Caki2 (cell line): Measurements from ENCODE around the gene SMAGP. TPM values are rescaled to one million over a fixed set of nuclear protein-coding genes. Genes with fewer than 3 reads are reported as not detected.
"Not testable (repeated sequence)": the region's sequence is repeated elsewhere in the genome, so short reads cannot be mapped to it uniquely, and the experiment has no call there.

ENCODE experiments used
- DNase-seq: peaks from one replicate; pipeline ENCODE4 v3.0.0-alpha.2; 2015; ENCODE audit warnings: low read depth
- in situ Hi-C: cut with HindIII; loops from 2 replicates; pipeline ENCODE4 v1.10.0; 2016; ENCODE audit warnings: low sequenced_read_pairs, low pct_unique_long_range_greater_than_20kb, mixed read lengths
- total RNA-seq: library from RNA; depleted of rRNA; stranded (reverse); fragments of >200 nt; shearing (Covaris generic); gene quantifications from 2 replicates; pipeline ENCODE4 v1.2.3, GENCODE V29; 2014; ENCODE audit warnings: low replicate concordance; rRNA removed

The SMAGP gene
- total RNA-seq, result 0.43 and 2.0 TPM in 2 replicates

- in situ Hi-C loops, result no loop called here
- peak; percentile 59 for DNase-seq
Measured at GRCh38 chr12:51270067-51270950, at the start of gene SMAGP. Gene SMAGP (minus strand): TSS chr12:51270415. CDS start chr12:51269278, 1,137 bp downstream.

GRCh38 chr12:51318846-51319599 lies 48.8 kb upstream of the SMAGP start:
- in situ Hi-C loops, result no loop called here
- DNase-seq, result no peak

GRCh38 chr12:51318057-51318806 lies 48.0 kb upstream of the SMAGP start:
- in situ Hi-C loops, result not testable (repeated sequence)
- DNase-seq, result peak; percentile 32

GRCh38 chr12:51311389-51311788 lies 41.2 kb upstream of the SMAGP start:
- in situ Hi-C loops, result no loop called here
- no peak for DNase-seq

GRCh38 chr12:51307655-51308593 lies 37.7 kb upstream of the SMAGP start:
- in situ Hi-C loops, result no loop called here
- DNase-seq, result peak; percentile 83

- in situ Hi-C loops, result no loop called here
- no peak for DNase-seq
Measured at GRCh38 chr12:51306507-51306906, 36.3 kb upstream of the SMAGP start.

- DNase-seq, in situ Hi-C loops: not testable (repeated sequence)
Measured at GRCh38 chr12:51300768-51301167, 30.6 kb upstream of the SMAGP start.

GRCh38 chr12:51295651-51296050 lies 25.4 kb upstream of the SMAGP start:
- in situ Hi-C loops, result no loop called here

GRCh38 chr12:51294097-51294496 lies 23.9 kb upstream of the SMAGP start:
- DNase-seq, in situ Hi-C loops: not testable (repeated sequence)

More at GRCh38 chr12:51295651-51296050, 25.4 kb upstream of the SMAGP start:
- no peak for DNase-seq

GRCh38 chr12:51293696-51294095 lies 23.5 kb upstream of the SMAGP start:
- DNase-seq, result no peak
- in situ Hi-C loops, result no loop called here

- in situ Hi-C loops, DNase-seq: not testable (repeated sequence)
Measured at GRCh38 chr12:51291603-51292513, 21.6 kb upstream of the SMAGP start.

- no peak for DNase-seq
- in situ Hi-C loops, result no loop called here
Measured at GRCh38 chr12:51285843-51286242, 15.6 kb upstream of the SMAGP start.

- in situ Hi-C loops, result no loop called here
Measured at GRCh38 chr12:51281202-51281924, 11.1 kb upstream of the SMAGP start.

GRCh38 chr12:51275088-51275487 lies 4.9 kb upstream of the SMAGP start:
- no peak for DNase-seq
- in situ Hi-C loops, result no loop called here

More at GRCh38 chr12:51281202-51281924, 11.1 kb upstream of the SMAGP start:
- no peak for DNase-seq

GRCh38 chr12:51272810-51273209 lies 2.6 kb upstream of the SMAGP start:
- in situ Hi-C loops, DNase-seq: not testable (repeated sequence)
